Measurements from ENCODE around the gene PPP2R3A.

PPP2R3A gene

DNA sequence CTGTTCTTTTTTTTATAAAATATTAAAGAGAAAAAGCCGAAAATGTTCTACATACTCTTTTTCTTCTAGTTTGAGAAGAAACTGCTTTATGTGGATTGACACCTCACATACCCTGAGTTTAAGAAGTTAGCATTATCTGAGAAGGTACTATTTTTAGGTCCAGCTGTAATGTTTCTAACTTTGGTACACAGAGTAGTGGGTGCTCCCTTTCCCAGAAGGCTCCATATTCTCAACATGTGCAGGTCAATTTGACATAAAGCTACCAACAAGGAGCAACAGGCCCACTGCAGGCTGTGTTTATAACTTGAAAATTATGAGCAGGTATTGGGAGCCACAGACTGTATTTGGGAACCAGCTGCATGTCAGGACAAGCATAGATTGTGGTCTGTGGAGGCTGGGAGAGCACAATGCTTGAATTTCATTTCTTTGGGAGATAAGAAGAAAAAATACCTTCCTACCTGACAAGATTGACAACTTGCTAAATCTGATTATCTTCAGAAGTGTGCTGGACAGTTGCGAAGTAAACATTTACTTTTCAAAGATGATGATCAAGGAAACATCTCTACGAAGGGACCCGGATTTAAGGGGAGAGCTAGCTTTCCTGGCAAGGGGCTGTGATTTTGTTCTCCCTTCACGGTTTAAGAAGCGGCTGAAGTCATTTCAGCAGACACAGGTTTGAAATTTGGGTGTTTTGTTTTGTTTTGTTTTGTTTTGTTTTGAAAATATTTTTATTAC is 57.2 kb downstream of the PPP2R3A start:
- DNase-seq (ENCODE audit: low spot score), result no peak
- H3K27ac ChIP-seq, result no peak overlapping the region
- TF ChIP-seq, protein P1, sequence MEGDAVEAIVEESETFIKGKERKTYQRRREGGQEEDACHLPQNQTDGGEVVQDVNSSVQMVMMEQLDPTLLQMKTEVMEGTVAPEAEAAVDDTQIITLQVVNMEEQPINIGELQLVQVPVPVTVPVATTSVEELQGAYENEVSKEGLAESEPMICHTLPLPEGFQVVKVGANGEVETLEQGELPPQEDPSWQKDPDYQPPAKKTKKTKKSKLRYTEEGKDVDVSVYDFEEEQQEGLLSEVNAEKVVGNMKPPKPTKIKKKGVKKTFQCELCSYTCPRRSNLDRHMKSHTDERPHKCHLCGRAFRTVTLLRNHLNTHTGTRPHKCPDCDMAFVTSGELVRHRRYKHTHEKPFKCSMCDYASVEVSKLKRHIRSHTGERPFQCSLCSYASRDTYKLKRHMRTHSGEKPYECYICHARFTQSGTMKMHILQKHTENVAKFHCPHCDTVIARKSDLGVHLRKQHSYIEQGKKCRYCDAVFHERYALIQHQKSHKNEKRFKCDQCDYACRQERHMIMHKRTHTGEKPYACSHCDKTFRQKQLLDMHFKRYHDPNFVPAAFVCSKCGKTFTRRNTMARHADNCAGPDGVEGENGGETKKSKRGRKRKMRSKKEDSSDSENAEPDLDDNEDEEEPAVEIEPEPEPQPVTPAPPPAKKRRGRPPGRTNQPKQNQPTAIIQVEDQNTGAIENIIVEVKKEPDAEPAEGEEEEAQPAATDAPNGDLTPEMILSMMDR (IDR thresholded peaks at IDR 0.05), result no peak
- no peak overlapping the region for H3K4me3 ChIP-seq

- Histone ChIP-seq H3K27ac (no peak overlapping the region), H3K4me3 (no peak overlapping the region)
- DNase-seq (ENCODE audit: low spot score), result no peak
- TF ChIP-seq, protein P1 (IDR thresholded peaks at IDR 0.05), result no peak
Observed at GRCh38 chr3:136023264-136023978, 57.9 kb downstream of the PPP2R3A start.

DNA sequence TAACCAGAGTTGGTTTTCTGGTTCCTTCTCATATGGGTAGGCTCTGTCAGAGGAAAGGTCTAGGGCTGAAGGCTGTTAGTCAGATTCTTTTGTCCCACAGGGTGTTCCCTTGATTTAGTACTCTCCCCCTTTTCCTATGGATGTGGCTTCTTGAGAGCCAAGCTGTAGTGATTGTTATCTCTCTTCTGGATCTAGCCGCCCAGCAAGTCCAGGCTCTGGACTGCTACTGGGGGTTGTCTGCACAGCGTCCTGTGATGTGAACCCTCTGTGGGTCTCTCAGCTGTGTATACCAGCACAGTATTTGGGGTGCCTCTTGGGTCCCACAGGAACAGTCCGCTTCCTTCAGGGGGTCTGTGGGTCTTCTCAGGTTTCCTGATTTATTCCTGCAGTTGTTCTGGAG is 70.8 kb downstream of the PPP2R3A start:
- no peak for DNase-seq (ENCODE audit: low spot score)
- H3K4me3 ChIP-seq, result no peak overlapping the region
- no peak overlapping the region for H3K27ac ChIP-seq
- TF ChIP-seq, protein P1 (IDR thresholded peaks at IDR 0.05), result no peak

GRCh38 chr3:136038668-136039067 is 73.1 kb downstream of the PPP2R3A start:
- DNase-seq (ENCODE audit: low spot score), result no peak
- TF ChIP-seq, protein P1 (IDR thresholded peaks at IDR 0.05), result no peak
- H3K27ac ChIP-seq, result no peak overlapping the region
- H3K4me3 ChIP-seq, result no peak overlapping the region

GRCh38 chr3:136042608-136043221 is 77.2 kb downstream of the PPP2R3A start:
- H3K27ac ChIP-seq, result no peak overlapping the region

DNA sequence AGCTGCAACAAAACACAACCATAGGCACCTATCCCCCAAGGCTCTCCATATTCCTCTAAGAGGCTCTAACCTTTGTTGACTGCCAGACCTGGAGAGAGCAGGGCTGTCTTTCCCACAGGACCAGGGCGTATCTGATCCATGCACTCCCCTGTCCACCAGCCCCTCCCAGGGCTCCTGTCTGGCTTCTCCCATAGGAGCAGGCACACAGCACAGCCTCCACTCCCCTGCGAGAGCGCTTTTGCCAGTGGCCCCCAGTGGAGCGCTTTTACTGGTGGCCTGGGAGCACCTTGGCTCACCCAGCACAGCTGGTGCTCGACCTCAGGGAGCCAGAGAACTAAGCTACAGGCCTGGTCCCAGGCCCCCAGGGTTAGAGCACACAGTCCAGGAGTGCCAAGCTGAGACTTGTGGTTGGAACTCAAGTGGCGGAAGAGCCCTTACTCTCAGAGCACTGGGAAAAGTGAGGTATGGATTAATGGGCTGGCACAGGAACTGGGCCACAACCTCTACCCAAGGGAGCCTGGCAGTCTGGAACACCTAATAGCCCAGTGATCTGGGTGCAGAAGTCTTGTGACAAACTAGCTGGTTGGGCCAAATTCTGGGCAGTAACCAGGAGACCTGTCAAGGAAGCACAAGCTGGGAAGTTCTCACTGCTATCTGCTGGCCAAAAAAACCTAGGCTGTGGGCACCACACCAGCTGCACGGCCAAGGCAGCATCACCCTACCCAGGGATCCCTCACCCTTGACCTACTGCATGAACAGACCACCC is 79.6 kb downstream of the PPP2R3A start:
- H3K4me3 ChIP-seq, result no peak overlapping the region
- TF ChIP-seq, protein P1 (IDR thresholded peaks at IDR 0.05), result no peak
- H3K27ac ChIP-seq, result no peak overlapping the region
- DNase-seq (ENCODE audit: low spot score), result no peak

More at GRCh38 chr3:136042608-136043221, 77.2 kb downstream of the PPP2R3A start:
- H3K4me3 ChIP-seq, result no peak overlapping the region
- no peak for DNase-seq (ENCODE audit: low spot score)
- TF ChIP-seq, protein P1 (IDR thresholded peaks at IDR 0.05), result peak; percentile 37
